Measurements from ENCODE around the gene CWC27. TPM values are rescaled to one million over a fixed set of nuclear protein-coding genes. Genes with fewer than 3 reads are reported as not detected.

Gene CWC27
- total RNA-seq, 1 experiment from 2014 or later: 42.7 TPM

DNA sequence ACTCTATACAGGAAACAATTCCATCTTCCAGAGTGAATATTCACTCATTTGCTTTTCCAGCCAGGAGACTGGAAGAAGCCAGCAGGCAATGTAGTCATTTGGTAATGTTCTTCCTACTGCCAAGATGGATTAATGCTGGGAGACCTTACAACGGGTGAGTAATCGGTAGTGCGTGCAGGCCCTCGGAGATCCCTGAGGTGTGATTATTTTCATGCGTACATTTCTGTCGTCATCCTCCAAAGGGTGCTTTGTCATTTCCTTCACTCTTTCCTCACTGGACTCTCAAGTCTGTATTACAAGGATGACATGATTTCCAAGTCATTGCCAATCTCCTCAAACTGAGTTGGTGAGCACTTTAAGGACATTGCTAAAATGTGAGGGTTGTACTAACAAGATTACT, 263.5 kb downstream of the CWC27 start:
- Mint-ChIP-seq H3K36me3 (no peaks in the 10 kb centered on the region), H3K9me3 (peaks cover 14% of the 10 kb centered on the region), H3K4me1 (peaks cover 48% of the 10 kb centered on the region), H3K27ac (no peak overlapping the region), H3K27me3 (ENCODE audit: low read depth) (peaks cover 16% of the 10 kb centered on the region), H3K4me3 (no peak overlapping the region)
- TF ChIP-seq HMGA2 (CRISPR knock-in tag; IDR thresholded peaks at IDR 0.05) (no peak), FOXJ3 (CRISPR knock-in tag; IDR thresholded peaks at IDR 0.05; ENCODE audit: borderline replicate concordance) (no peak), MXD4 (CRISPR knock-in tag; IDR thresholded peaks at IDR 0.05; ENCODE audit: borderline replicate concordance) (no peak)
- TF ChIP-seq, protein P1, sequence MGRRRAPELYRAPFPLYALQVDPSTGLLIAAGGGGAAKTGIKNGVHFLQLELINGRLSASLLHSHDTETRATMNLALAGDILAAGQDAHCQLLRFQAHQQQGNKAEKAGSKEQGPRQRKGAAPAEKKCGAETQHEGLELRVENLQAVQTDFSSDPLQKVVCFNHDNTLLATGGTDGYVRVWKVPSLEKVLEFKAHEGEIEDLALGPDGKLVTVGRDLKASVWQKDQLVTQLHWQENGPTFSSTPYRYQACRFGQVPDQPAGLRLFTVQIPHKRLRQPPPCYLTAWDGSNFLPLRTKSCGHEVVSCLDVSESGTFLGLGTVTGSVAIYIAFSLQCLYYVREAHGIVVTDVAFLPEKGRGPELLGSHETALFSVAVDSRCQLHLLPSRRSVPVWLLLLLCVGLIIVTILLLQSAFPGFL (CRISPR knock-in tag; IDR thresholded peaks at IDR 0.05; ENCODE audit: borderline replicate concordance): no peak
- no peak for ATAC-seq
- DNase-seq (ENCODE audit: low spot score): no peak
- CTCF ChIA-PET: no interaction called here
- POLR2A ChIA-PET: no interaction called here

DNA sequence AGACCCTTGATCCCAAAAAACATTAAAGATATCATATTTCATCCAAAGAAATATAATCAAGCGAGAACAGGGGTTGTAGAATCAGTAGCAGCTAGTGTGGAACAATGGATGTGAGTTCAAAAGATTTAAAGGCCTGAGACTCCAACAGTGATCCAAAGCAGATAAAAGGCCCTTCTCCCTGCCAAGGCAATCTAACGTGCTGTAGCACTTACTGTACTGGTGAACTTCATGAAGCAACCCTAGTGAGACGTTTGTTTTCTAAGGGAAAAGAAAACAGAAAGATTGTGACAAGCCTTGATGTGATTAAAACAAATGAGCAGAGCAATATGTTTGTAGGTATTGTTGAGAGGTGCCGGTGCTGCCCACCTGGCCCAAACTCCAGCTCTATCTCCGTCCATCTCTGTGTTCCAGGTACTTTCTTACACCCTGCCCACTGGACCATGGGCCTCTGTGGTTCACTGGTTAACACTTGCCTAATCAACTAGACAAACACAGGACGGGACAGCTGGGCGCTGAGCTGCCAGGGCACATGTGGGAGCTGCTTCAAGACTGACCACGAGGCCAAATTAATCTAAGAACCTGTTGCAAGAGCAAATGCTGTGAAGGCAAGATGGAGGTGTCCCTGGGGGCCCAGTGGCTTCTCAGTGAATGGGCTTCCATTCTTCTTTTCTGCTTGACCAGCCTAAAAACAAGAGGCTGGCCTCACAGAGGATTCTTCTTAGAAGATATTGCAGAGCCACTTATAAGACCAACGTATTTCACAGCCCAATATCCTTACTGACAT, 265.5 kb downstream of the CWC27 start:
- no peak for ATAC-seq
- Mint-ChIP-seq H3K4me1 (peaks cover 43% of the 10 kb centered on the region), H3K36me3 (no peaks in the 10 kb centered on the region), H3K4me3 (peak overlapping the region; percentile 70), H3K27me3 (ENCODE audit: low read depth) (peaks cover 17% of the 10 kb centered on the region), H3K9me3 (peaks cover 14% of the 10 kb centered on the region), H3K27ac (peak overlapping the region; percentile 75)
- ChIA-PET CTCF (interaction anchor here (0.6 to 1.5 kb wide), 4 partner anchors 223 to 737 kb away, joined by 3 to 5 read pairs (median 4); no protein-coding TSS in a partner anchor), POLR2A (interaction anchor here (0.7 to 2.2 kb wide), 2 partner anchors 34 to 69 kb away, joined by 3 to 10 read pairs; no protein-coding TSS in a partner anchor)
- TF ChIP-seq JUN (CRISPR knock-in tag; IDR thresholded peaks at IDR 0.05) (no peak), SOX15 (CRISPR knock-in tag; IDR thresholded peaks at IDR 0.05) (no peak)
- TF ChIP-seq, protein P2, sequence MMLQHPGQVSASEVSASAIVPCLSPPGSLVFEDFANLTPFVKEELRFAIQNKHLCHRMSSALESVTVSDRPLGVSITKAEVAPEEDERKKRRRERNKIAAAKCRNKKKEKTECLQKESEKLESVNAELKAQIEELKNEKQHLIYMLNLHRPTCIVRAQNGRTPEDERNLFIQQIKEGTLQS (CRISPR knock-in tag; conservative IDR thresholded peaks at IDR 0.05): no peak
- TF ChIP-seq, protein P3, sequence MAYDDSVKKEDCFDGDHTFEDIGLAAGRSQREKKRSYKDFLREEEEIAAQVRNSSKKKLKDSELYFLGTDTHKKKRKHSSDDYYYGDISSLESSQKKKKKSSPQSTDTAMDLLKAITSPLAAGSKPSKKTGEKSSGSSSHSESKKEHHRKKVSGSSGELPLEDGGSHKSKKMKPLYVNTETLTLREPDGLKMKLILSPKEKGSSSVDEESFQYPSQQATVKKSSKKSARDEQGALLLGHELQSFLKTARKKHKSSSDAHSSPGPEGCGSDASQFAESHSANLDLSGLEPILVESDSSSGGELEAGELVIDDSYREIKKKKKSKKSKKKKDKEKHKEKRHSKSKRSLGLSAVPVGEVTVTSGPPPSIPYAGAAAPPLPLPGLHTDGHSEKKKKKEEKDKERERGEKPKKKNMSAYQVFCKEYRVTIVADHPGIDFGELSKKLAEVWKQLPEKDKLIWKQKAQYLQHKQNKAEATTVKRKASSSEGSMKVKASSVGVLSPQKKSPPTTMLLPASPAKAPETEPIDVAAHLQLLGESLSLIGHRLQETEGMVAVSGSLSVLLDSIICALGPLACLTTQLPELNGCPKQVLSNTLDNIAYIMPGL (CRISPR knock-in tag; IDR thresholded peaks at IDR 0.05): no peak
- no peak for DNase-seq (ENCODE audit: low spot score)

DNA sequence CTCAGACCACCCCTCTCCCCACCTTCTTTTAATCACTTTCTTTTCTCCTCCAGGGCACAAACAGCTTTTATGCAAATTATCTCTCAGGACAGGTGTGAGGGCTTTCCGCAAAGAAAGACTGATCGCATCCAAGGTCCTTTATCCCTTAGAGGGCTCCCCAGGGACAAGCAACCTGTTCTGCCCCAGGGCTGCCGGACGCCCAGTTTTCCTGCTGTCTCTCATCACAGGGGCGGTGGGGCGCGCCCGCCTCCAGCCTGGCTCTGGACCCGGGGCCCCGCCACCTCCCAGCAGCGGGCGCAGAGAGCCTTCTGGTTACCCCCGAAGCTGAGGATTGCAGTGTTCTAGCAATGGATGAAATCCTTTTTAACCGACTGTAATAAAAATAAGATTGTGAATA, 266.1 kb downstream of the CWC27 start:
- Mint-ChIP-seq H3K4me1 (peaks cover 39% of the 10 kb centered on the region), H3K27me3 (ENCODE audit: low read depth) (peaks cover 17% of the 10 kb centered on the region), H3K36me3 (no peaks in the 10 kb centered on the region), H3K27ac (peak overlapping the region; percentile 96), H3K9me3 (peaks cover 14% of the 10 kb centered on the region), H3K4me3 (peak overlapping the region; percentile 70)
- DNase-seq (ENCODE audit: low spot score): peak; percentile 56
- no peak for TF ChIP-seq OVOL2 (CRISPR knock-in tag; IDR thresholded peaks at IDR 0.05; ENCODE audit: borderline replicate concordance)
- no peak for TF ChIP-seq JAZF1 (CRISPR knock-in tag; IDR thresholded peaks at IDR 0.05)
- TF ChIP-seq IRF2 (CRISPR knock-in tag; IDR thresholded peaks at IDR 0.05; ENCODE audit: borderline replicate concordance, low read depth): no peak
- TF ChIP-seq CREM (CRISPR knock-in tag; IDR thresholded peaks at IDR 0.05): peak; percentile 17; the same call in 1 of the 2 replicates
- TF ChIP-seq, protein P4, sequence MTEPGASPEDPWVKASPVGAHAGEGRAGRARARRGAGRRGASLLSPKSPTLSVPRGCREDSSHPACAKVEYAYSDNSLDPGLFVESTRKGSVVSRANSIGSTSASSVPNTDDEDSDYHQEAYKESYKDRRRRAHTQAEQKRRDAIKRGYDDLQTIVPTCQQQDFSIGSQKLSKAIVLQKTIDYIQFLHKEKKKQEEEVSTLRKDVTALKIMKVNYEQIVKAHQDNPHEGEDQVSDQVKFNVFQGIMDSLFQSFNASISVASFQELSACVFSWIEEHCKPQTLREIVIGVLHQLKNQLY (CRISPR knock-in tag; IDR thresholded peaks at IDR 0.05): no peak
- no peak for TF ChIP-seq KAT7 (CRISPR knock-in tag; IDR thresholded peaks at IDR 0.05; ENCODE audit: borderline replicate concordance)
- TF ChIP-seq, protein P5, sequence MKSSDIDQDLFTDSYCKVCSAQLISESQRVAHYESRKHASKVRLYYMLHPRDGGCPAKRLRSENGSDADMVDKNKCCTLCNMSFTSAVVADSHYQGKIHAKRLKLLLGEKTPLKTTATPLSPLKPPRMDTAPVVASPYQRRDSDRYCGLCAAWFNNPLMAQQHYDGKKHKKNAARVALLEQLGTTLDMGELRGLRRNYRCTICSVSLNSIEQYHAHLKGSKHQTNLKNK (CRISPR knock-in tag; IDR thresholded peaks at IDR 0.05): no peak
- ATAC-seq: peak; percentile 38
- ChIA-PET CTCF (interaction anchor here (0.7 to 1.9 kb wide), 7 partner anchors 67 to 736 kb away, joined by 3 to 7 read pairs (median 4); partner anchors contain the start of gene ADAMTS6), POLR2A (interaction anchor here (0.5 to 2.2 kb wide), 5 partner anchors 35 to 529 kb away, joined by 3 to 10 read pairs (median 4); no protein-coding TSS in a partner anchor)

Data from WTC11 (cell line).